NB4 (cell line): Measurements from ENCODE around the gene MAST4.

Experiments used
- MYC ChIP-seq: IDR thresholded peaks from 2 replicates; pipeline ENCODE4 v1.6.1; 2011; ENCODE audit warnings: low read depth, low read length
- POLR2A ChIP-seq: IDR thresholded peaks from 2 replicates; pipeline ENCODE4 v1.6.1; 2011; ENCODE audit warnings: mild to moderate bottlenecking; ENCODE audit not compliant: insufficient read length; ENCODE audit errors: extremely low read depth
- TF ChIP-seq, protein P1 (sequence below): IDR thresholded peaks from one replicate; pipeline ENCODE4 v1.5.1; 2012; ENCODE audit warnings: low read depth, low read length
- TF ChIP-seq, protein P2 (sequence below): IDR thresholded peaks from 2 replicates; pipeline ENCODE4 v1.6.1; 2011; ENCODE audit warnings: low read depth, low read length

DNA sequence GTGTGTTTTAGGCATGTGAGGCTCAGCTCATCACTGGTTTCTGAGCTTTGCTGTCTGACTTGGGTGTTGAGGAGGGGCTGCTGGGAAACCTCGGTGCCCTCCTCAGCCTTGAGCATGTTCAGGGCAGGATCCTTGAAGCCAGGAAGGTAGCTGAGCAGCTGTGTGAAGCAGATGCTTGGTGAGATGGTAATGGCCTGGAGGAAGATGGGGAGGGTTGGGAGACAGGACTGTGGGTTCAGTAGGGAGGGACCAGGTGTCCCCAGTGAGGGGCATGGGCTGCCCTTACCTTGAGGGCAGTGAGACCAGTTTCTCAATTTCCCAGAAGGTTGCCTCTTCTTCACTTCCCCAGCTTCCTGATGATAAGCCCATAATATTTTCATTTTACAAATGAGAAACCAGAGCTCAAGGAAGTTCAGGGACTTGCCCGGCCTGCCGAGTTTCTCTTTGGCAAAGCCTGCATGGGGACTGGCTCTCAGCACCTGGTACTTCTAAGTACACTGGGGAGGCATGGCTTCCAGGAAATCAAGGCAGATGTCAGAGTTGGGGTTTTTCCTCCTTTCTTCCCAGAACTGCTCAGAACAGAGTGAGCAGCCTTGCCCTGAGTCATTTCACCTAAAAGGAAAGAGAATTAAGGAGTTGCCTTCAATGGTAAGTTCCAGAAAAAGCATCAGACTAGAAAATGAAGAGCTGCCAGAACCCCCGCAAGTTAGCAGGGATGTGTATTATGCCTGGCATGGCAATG, 225.7 kb downstream of the MAST4 start:
- TF ChIP-seq, protein P1, sequence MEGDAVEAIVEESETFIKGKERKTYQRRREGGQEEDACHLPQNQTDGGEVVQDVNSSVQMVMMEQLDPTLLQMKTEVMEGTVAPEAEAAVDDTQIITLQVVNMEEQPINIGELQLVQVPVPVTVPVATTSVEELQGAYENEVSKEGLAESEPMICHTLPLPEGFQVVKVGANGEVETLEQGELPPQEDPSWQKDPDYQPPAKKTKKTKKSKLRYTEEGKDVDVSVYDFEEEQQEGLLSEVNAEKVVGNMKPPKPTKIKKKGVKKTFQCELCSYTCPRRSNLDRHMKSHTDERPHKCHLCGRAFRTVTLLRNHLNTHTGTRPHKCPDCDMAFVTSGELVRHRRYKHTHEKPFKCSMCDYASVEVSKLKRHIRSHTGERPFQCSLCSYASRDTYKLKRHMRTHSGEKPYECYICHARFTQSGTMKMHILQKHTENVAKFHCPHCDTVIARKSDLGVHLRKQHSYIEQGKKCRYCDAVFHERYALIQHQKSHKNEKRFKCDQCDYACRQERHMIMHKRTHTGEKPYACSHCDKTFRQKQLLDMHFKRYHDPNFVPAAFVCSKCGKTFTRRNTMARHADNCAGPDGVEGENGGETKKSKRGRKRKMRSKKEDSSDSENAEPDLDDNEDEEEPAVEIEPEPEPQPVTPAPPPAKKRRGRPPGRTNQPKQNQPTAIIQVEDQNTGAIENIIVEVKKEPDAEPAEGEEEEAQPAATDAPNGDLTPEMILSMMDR, result no peak
- TF ChIP-seq POLR2A (no peak), MYC (no peak)
- TF ChIP-seq, protein P2, sequence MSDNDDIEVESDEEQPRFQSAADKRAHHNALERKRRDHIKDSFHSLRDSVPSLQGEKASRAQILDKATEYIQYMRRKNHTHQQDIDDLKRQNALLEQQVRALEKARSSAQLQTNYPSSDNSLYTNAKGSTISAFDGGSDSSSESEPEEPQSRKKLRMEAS, result no peak
